Epithelial cell of prostate (primary cell): ENCODE measurements around the gene LRGUK.

ENCODE experiments used
- DNase-seq: peaks from one replicate; pipeline ENCODE4 v3.0.0-alpha.2; 2011; ENCODE audit warnings: low read depth, low spot score
- H3K27ac ChIP-seq: fragments of 450-650 bp; 2 replicates; pipeline ENCODE4 v1.5.1; 2017; ENCODE audit warnings: mild to moderate bottlenecking

The LRGUK gene

DNA sequence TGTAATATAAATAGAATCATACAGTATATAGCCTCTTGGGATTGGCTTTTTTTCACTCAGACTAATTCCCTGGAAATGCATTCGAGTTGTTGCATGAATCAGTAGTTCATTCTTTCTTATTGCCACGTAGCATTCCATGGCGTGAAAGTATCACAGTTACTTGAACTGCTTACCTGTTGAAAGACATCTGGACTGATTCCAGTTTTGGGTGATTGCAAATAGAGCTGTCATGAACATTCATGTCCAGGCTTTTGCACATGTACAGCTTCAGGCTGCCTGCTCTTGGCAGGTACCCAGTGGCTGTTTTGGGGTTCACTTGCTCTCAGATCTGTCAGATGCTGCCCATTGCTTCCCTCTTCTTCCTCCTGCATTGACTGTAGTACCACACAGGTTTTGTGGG is 54.9 kb downstream of the LRGUK start:
- peak; percentile 74 for DNase-seq
- no peak overlapping the region for H3K27ac ChIP-seq

DNA sequence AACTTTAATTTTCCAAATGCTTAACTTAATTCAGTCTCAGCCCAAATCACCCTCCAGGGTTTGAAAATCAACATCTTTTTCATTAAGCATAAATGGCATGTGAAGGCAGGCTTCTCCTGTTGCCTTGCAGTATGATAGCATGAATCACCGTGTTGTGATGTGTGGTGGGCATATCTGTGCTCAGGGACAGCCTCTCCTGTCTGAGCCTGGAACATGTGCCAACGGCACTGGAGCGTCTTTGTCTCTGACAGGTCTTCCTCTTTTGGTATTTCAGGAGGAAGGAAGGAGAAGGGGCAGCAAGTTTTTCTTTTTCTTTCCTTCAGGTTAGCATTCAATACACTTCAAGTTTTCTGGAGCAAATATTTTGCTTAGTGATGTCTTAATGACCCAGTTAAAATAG is 57.6 kb downstream of the LRGUK start:
- peak; percentile 24 for DNase-seq
- peak overlapping the region; percentile 27 for H3K27ac ChIP-seq

DNA sequence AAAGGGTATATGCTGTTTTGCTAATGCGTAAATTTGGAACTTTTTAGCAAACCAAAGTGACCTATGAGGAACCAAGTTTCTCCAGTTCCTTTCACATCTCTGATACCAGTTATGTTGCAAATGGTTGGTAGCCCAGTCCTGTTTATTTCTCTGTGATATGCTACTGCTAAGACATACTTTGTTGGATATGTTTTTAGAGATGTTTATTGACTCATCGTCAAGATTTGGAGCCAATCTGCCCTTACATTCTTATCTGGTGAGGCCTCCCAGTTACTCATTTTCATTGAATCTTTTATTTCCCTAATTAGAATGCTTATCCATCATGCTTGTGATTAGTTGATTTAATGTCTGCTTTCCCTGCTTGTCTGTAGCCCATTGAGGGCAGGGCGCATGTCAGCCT is 58.9 kb downstream of the LRGUK start:
- DNase-seq: no peak
- no peak overlapping the region for H3K27ac ChIP-seq

DNA sequence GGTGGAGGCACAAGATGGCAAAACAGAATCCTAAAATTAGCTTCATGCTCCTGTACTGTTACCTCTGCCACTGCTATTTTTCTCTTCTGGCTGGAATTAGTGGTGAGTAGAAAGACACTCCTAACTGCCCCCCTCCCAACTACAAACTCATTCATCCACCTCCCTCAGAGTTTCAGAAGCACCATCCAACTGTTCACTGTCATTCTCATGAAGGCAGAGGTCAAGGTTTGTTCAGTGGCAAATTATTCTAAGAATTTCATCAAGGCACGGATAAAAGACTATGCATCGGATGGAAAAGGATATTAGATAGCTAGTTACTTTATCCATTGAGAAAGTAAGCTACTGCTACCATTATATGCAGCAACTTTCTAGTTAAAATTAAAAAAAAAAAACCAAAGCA is 59.7 kb downstream of the LRGUK start:
- no peak for DNase-seq

DNA sequence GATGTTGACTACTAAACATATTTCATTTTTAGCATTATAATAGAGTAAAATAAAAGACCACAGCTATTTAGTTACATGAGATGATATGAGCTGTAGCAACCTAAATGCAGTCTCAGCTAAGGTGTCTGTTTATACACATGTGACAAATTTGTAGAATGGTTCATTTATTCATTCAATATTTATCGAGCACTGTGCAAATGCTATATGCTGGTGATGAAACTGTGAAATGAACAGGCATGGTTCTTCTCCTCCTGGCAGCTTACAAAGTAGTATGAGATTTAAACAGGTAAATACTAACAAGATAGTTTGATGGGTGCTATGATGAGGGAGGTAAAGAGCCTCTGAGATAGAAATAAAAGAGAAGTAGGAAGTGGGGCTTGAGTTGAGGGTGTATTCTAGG is 60.8 kb downstream of the LRGUK start:
- no peak for DNase-seq
- H3K27ac ChIP-seq: no peak overlapping the region

More for the DNA sequence above, 59.7 kb downstream of the LRGUK start:
- no peak overlapping the region for H3K27ac ChIP-seq

DNA sequence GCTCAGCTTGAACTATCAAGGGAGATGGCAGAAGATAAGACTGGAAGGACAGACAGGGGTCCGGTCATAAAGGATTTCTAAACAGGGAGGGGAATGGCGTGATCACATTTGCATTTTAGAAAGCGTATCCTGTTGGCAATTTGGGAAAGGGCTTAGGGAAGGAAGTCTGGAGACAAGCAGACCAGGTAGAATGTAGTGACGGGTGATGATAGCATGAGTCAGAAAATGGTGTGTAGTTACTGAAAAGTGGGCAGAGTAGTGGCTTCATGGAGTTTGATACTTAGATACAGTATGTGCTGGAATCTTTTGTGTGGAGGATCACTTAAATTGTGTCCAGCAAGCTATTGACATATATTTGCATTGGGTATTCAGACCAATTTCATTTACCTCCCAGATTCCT is 61.2 kb downstream of the LRGUK start:
- no peak overlapping the region for H3K27ac ChIP-seq
- DNase-seq: no peak

DNA sequence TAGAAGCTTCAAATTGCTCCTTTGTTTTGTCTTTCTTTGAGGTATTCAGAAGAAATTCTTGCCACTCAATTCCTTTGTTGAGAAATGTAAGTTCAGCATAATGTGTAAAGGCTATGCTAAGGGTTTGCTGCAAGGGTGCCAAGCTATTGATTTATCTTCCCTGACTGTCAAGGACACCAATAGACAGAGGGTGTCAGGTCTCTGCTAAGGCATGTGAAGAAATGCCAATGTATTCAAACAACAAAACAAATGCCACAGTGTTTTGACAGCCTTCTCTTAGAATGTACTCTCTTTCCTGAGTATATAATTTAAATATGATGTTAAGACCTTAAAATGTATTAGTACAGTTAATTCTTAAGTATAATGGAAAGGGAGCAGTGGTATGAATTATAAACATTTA is 62.4 kb downstream of the LRGUK start:
- no peak for DNase-seq
- no peak overlapping the region for H3K27ac ChIP-seq

DNA sequence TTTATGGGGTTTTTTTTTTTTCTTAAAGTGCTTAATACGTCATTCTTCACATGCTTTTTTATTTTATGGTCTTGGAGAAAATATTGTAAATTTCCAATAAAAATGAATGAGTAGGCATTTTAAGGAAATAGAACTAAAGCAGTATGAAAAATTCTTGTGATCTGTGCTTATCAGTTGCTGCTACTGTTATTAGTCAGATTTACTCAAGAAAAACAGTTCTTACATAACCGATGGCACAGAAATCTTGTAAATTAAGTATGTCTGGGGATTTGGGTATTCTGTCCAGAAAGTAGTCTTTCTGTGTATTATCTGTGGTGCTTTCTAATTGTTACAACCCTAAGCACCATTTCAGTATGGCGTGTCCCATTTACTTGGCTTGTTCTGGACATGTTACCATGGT is 64.7 kb downstream of the LRGUK start:
- no peak for DNase-seq
- H3K27ac ChIP-seq: no peak overlapping the region

DNA sequence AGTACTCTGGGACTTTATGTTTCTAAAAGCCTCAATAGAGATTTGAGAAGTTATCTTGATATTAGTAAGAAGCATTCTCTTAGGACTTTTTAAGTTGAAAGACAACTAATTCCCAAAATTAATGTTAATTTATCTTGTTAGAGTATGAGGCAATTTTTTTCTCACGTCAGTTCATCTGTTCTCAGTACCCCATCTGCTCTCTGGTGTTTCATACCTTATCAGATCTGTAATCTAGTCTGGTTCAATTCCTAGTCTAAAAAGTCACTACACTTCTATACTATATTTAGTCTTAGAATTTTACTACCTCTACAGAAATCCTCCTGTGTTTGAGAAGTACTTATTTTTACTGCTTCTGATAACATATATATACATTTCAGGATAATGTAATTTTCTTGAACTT is 66.1 kb downstream of the LRGUK start:
- DNase-seq: no peak
- H3K27ac ChIP-seq: no peak overlapping the region

DNA sequence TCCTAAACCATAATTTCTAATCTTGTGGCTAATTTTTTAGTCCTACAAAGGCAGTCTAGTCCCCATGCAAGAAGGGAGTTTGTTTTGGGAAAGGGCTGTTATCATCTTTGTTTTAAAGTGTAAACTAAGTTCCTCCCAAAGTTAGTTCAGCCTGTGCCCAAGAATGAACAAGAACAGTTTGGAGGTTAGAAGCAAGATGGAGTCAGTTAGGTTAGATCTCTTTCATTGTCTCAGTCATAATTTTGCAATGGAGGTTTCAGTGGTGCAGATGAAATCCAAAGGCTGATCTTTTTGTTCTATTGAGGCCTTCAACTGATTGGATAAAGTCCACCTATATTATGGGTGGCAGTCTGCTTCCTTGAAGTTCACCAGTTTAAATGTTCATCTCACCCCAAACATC is 68.1 kb downstream of the LRGUK start:
- H3K27ac ChIP-seq: no peak overlapping the region
- DNase-seq: no peak

DNA sequence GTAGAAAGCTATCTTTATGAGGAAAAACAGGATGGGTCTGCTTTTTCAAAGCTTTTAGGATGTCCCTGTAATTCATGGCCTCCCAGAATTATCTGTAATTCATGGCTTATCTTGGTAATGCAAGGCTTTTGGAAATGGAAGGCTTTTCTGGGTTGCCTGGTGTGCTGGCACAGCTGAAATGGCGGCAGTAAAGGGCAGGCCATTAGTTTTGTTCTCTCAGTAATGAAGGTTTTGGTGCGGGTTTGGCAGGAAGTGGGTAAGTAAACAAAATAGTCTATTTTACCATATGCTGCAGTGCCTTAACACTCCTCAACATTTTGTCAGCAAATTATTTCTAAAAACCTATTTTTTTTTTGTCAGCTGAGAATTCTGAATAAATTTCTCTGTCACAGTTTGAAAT is 69.3 kb downstream of the LRGUK start:
- no peak for DNase-seq
- no peak overlapping the region for H3K27ac ChIP-seq

DNA sequence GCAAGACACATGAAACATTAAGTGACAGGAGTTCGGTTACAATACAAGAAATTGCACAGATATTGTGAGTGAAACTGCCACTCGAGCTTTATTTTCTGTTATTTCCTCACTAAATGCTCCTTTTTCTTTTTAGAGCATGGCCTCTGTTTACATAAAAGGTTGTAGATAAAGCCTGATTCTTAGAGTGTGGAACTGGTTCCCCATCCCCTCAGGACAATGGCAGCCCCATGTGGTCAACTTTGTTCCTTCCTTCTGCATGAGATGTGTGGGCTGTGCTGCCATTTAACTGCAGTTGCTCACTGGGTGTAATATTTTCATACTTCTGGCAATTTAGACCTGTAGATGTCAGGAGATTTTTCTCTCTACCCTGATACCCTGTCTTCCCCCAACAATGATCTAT is 70.2 kb downstream of the LRGUK start:
- H3K27ac ChIP-seq: no peak overlapping the region
- DNase-seq: no peak

DNA sequence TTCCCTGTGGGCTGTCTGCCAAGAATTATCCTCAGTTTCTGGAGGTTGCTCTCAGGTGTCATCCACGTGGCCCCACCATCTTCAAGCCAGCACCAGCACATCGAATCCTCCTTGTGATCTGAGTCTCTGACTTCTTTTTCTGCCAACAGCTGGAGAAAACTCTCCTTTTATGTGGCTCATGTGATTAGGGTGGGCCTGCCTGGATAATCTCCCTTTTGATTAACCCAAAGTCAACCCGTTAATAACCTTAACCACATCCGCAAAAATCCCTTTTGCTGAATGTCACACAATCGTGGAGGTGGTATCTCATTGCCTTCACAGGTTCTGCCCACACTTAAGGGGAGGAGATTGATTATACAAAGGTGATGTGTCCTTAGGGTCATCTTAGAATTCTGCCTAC is 73.8 kb downstream of the LRGUK start:
- H3K27ac ChIP-seq: no peak overlapping the region
- no peak for DNase-seq

DNA sequence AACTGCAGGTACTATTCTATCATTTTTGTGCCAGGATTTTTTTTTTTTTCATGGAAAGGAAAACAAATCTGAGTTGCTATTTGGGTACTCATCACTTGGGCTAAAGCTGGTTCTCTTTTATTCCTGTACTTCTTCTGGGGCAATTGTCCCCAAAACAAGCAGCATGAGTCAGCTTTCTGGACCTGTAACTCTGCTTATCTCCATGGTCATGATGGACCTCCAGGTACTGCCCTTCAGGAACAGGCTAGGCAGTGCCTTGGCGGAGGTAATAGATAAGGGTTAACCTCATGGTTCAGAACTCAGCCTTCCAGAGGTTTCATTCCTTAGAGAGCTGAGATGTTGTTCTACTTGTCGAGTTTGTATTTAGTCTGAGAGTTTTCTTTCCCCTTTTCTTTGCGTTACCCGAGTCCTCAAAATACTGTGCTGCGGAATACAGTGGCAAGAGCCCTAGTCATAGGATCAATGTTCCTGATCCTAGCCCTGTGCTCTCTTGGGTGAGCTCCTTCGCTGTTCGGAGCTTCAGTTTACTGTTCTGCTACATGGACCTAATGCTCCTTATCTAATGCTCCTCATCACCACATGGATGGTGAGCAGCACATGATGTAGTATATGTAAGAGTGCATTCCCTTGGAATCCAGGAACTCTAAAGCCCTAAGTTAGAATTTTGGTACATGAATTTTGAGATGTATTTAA is 74.6 kb downstream of the LRGUK start:
- no peak for DNase-seq
- no peak overlapping the region for H3K27ac ChIP-seq

DNA sequence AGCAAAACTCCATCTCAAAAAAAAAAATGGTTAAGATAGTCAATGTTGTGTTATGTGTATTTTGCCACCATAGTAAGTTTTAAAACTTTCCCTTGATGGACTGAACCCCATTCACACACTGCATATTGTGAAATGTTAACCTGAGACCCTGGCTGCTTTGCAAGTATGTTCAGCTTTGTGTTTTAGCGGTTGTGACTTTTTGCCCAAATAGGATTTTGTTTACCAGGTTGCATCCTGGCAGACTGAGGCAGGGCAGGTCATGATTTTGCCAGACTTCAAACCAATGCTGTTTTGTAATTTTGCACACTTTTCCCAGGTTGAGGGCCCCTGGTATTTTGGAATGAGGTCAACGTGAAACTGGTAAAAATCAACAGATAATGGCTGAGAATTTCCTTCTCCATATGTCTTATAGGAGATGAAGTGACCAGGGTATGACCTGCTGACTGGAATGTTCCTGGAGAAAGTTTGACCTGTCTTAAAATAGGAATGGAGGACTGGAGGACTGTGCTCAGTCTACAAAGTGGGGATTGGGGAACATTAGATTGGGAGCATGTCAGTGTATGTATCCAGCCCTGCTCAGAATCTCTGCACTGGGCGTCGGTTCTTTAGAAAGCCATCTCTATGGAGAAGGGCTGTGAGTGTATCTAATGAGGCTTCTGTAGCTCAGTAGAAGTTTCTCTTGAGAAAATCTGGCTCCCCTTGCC is 76.2 kb downstream of the LRGUK start:
- no peak for DNase-seq
- no peak overlapping the region for H3K27ac ChIP-seq

DNA sequence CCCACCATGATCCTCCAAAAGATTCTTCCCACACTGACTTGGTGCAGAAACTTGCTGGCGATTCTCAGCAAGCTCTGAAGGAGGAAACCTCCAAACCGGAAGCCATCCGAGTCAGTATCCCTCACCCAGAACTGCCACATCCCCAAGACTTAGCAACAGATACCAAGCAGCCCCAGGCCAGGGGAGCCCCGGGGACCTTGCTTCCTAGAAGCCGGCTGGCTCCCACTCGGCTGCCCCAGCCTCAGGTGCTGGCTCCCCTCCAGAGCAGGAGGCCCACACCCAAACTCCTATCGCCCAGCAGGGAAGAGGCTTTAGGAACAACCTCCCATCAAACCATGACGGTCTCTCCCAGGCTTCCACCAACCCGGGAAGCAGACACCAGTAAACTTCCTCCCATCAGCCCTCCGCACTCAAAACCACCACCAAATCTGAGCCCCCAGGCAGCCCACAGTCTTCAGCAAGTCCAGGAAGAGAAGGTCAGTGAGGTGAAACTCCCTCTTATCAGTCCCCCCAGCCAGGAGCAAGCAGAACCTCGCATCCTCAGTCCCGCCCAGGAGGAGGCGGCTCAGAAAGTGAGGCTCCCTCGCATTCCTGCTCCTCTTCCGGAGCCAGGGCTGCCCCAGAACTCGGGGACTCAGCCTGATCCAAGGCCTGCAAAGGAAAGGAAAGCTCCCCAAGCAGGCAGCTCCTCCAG is 82.3 kb downstream of the LRGUK start:
- no peak overlapping the region for H3K27ac ChIP-seq
- DNase-seq: no peak

DNA sequence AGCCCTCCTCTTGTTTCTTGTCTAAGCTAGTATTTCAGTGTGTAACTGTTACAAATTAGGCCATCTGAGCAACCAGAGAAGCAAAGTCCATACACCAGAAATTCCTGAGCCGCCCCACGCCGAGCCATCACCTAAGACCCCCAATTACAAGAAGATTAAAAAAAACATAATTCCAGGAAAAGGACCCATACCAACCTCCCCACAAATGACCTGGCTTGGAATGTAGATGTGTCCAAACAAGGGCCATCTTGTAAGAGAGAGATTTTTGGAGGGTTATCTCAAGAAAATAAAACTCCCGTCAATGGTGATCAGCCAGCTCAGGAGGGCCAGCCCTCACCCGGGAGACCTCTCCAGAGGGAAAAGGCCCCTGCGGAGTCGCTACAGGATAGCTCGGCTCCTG is 83.1 kb downstream of the LRGUK start:
- DNase-seq: no peak
- H3K27ac ChIP-seq: no peak overlapping the region

DNA sequence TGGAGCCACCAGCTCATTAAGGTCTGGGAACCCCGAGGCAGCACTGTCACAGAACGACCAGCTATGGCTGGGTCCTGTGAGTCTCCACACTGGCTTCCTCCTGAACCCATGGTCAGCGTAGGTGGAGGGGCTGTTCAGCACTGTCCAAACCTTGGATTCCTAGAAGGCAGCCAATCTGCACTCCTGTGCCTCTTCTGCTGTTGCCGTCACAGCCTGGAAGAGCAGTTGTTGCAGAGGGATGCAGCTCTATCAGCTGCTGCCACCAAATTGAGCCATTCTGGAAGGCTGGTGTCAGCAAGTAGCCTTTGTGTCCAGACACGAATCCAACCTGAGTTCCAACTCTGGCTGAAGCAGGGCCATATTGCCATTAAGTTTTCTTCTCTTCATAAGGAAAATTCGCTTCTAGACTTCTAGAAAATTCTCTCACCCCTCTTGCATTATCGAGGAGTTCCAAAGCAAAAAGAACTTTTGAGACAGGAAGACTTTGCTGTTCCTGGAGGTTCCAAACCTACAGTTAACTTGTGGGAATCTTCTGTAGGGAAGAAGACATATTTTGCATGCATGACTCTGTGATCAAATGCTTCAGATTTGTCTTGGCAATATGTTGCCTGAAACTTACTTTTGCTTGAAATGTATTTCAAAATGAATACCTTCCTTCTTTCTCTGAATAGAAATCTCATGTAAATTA is 84.0 kb downstream of the LRGUK start:
- no peak for DNase-seq
- no peak overlapping the region for H3K27ac ChIP-seq

DNA sequence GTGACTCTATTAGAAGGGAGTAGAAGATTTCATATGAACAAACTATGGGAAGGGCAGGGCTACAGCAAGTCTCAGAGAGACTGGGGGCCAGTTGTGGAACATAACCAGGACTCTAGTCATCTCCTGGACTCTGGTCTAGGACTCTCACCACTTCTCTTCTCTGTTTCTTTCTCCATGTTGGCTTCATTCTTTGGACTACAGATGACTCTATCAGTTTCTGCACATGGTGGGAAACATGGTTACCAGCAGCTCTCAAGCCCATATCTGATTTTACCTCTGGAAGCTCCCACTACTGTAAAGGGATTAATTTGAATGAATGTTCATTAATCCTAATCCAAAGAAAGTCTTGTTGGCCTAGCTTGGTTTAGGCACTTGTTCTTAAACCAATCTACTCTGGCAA is 84.7 kb downstream of the LRGUK start:
- no peak for DNase-seq
- no peak overlapping the region for H3K27ac ChIP-seq

DNA sequence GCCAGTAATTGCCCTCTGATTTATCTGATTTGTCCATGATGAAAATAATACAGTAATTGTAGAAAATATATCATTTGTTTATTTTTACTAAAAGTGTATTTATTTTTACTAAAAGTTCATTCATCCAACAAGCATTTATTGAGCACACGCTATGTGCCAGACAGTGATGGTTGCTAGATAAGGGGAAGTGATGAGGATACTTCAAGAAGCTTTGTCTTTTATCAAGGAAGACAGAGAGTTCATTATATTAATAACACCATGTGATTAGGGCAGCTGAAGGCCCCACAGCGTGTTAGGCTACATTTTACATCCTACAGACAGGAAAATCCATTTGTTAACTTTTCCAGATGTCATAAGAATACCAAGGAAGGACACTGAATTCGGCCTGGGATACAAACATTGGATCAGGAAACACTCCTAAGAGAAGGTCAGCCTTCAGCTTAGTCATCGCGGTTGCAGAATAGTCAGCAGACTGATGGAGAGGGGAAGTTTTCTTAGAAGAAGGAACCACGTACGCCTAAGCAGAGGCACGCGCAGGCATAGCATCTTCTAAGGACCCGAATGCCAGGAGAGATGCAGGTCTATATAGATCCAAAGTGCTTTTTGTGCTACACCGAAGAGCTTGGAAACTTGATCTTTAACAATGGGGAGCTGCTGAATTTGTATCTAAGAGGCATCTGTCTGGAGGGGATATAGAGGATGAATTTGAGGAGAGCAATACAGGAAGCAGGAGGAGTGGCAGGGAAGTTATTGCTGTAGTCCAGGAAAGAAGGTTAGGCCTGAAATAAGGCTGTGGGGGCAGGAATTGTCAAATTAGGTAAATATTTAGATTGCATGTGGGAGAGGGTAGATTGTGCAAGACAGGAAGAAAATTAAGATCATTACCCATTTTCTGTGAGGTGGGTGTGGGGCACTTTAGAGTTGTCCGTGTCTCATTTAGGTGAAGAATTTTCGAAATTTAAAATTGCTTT is 85.7 kb downstream of the LRGUK start:
- H3K27ac ChIP-seq: no peak overlapping the region
- no peak for DNase-seq
